Mammary epithelial cell (primary cell): ENCODE results near the gene ITGB6.

Source experiments
- CTCF ChIP-seq, 2 donors: IDR thresholded peaks in 1 of 2; conservative IDR thresholded peaks in 1 of 2; 2 replicates each; pipeline ENCODE4 v1.5.1; 2011 to 2012; ENCODE audit warnings: inconsistent platforms in 2 of 2, low read length in 2 of 2, mild to moderate bottlenecking in 2 of 2, control low read depth in 1 of 2, low read depth in 1 of 2; ENCODE audit not compliant: insufficient read depth in 1 of 2; ENCODE audit errors: extremely low read depth in 1 of 2
- EZH2 ChIP-seq: IDR thresholded peaks from 2 replicates; pipeline ENCODE4 v1.6.1; 2012; ENCODE audit warnings: low read length, inconsistent platforms, borderline replicate concordance

DNA sequence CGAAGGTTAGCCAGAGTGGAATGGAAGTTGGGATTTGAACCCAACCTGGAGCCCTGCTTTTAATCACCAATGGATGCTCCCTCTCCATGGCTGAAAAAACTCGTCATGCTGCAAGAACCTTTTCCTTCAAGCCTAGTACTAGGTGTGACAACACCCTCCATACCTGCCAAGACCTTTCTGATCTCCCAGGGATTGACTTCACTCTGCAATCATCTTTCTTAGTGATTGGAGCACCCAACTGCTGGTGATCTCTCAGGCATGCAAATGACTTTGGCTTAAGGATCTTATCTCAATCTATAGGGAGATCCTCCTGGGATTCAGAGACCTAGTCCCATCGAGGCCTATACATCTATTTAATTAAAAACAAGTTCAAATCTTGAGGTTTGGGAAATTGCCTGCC, 23.5 kb upstream of the ITGB6 start:
- TF ChIP-seq CTCF (conservative IDR thresholded peaks at IDR 0.05 in 1 of 2, IDR thresholded peaks at IDR 0.05 in 1 of 2; ENCODE audit: extremely low read depth in 1 of 2, insufficient read depth in 1 of 2, low read depth in 1 of 2, low read length in 2 of 2) = no peak
- no peak for TF ChIP-seq EZH2
